H9 (cell line): ENCODE data around the gene LEKR1. TPM values are rescaled to one million over a fixed set of nuclear protein-coding genes. Genes with fewer than 3 reads are reported as not detected.

Experiments used
- DNase-seq: peaks from one replicate; pipeline ENCODE4 v3.0.0-alpha.2; 2017
- H2AFZ ChIP-seq: one replicate; pipeline ENCODE4 v1.6.1; 2013; ENCODE audit warnings: mild to moderate bottlenecking, low read length, control low read depth, moderate library complexity
- H2AK5ac ChIP-seq: 2 replicates; pipeline ENCODE4 v1.6.1; 2013; ENCODE audit warnings: low read length, control low read depth, mixed read lengths; ENCODE audit not compliant: insufficient read length
- H2BK120ac ChIP-seq: one replicate; pipeline ENCODE4 v1.6.1; 2013; ENCODE audit warnings: low read depth, mild to moderate bottlenecking, low read length, control low read depth, inconsistent platforms; ENCODE audit not compliant: poor library complexity, severe bottlenecking
- H2BK12ac ChIP-seq: 2 replicates; pipeline ENCODE4 v1.6.1; 2013; ENCODE audit warnings: low read length, control low read depth, mixed read lengths, low read depth; ENCODE audit not compliant: insufficient read length
- H2BK15ac ChIP-seq: 2 replicates; pipeline ENCODE4 v1.6.1; 2013; ENCODE audit warnings: low read depth, low read length, control low read depth
- H2BK20ac ChIP-seq: one replicate; pipeline ENCODE4 v1.6.1; 2013; ENCODE audit warnings: low read depth, mild to moderate bottlenecking, low read length, control low read depth, inconsistent platforms; ENCODE audit not compliant: poor library complexity, severe bottlenecking
- H2BK5ac ChIP-seq: 2 replicates; pipeline ENCODE4 v1.6.1; 2013; ENCODE audit warnings: low read length, control low read depth, mixed read lengths; ENCODE audit not compliant: insufficient read length
- H3K14ac ChIP-seq: 2 replicates; pipeline ENCODE4 v1.6.1; 2013; ENCODE audit warnings: low read length, control low read depth; ENCODE audit not compliant: insufficient read depth
- H3K18ac ChIP-seq: 2 replicates; pipeline ENCODE4 v1.6.1; 2013; ENCODE audit warnings: low read depth, mild to moderate bottlenecking, mixed read lengths, low read length, control low read depth; ENCODE audit not compliant: insufficient read length
- H3K23ac ChIP-seq: 2 replicates; pipeline ENCODE4 v1.6.1; 2013; ENCODE audit warnings: low read length, control low read depth, mixed read lengths, low read depth; ENCODE audit not compliant: insufficient read length
- H3K23me2 ChIP-seq: 2 replicates; pipeline ENCODE4 v1.6.1; 2013; ENCODE audit warnings: low read depth, mild to moderate bottlenecking, mixed read lengths, low read length, control low read depth; ENCODE audit not compliant: insufficient read length, poor library complexity, severe bottlenecking
- H3K27ac ChIP-seq: 2 replicates; pipeline ENCODE4 v1.5.1; 2013; ENCODE audit warnings: low read length, control low read depth, mixed read lengths, low read depth; ENCODE audit not compliant: insufficient read length
- H3K27me3 ChIP-seq: 2 replicates; pipeline ENCODE4 v1.6.1; 2013; ENCODE audit warnings: low read length, control low read depth, inconsistent platforms; ENCODE audit not compliant: insufficient read depth
- H3K4ac ChIP-seq: 2 replicates; pipeline ENCODE4 v1.6.1; 2013; ENCODE audit warnings: low read depth, mild to moderate bottlenecking, control low read depth, inconsistent platforms, low read length, moderate library complexity
- H3K4me1 ChIP-seq: 2 replicates; pipeline ENCODE4 v1.6.1; 2013; ENCODE audit warnings: low read length, control low read depth, inconsistent platforms; ENCODE audit not compliant: insufficient read depth
- H3K4me2 ChIP-seq: 2 replicates; pipeline ENCODE4 v1.6.1; 2013; ENCODE audit warnings: low read length, control low read depth, mixed read lengths; ENCODE audit not compliant: insufficient read length, insufficient read depth
- H3K56ac ChIP-seq: 2 replicates; pipeline ENCODE4 v1.6.1; 2013; ENCODE audit warnings: low read depth, mild to moderate bottlenecking, mixed read lengths, low read length, control low read depth; ENCODE audit not compliant: insufficient read length
- H3K79me1 ChIP-seq: 2 replicates; pipeline ENCODE4 v1.6.1; 2013; ENCODE audit warnings: low read depth, mild to moderate bottlenecking, moderate library complexity, low read length, control low read depth, inconsistent platforms; ENCODE audit not compliant: insufficient read depth, poor library complexity, severe bottlenecking
- H3K79me2 ChIP-seq: 2 replicates; pipeline ENCODE4 v1.6.1; 2013; ENCODE audit warnings: low read length, control low read depth, inconsistent platforms; ENCODE audit not compliant: insufficient read depth
- H3K9ac ChIP-seq: 2 replicates; pipeline ENCODE4 v1.6.1; 2013; ENCODE audit warnings: low read length, control low read depth, mixed read lengths; ENCODE audit not compliant: insufficient read length; ENCODE audit errors: extremely low read depth
- H3K9me3 ChIP-seq: one replicate; pipeline ENCODE4 v1.6.1; 2013; ENCODE audit warnings: low read depth, low read length, inconsistent platforms; ENCODE audit not compliant: control insufficient read depth
- H3T11ph ChIP-seq: one replicate; pipeline ENCODE4 v1.6.1; 2013; ENCODE audit warnings: mild to moderate bottlenecking, low read length, control low read depth, inconsistent platforms
- H4K20me1 ChIP-seq: one replicate; pipeline ENCODE4 v1.6.1; 2013; ENCODE audit not compliant: control insufficient read depth, insufficient read length, insufficient read depth
- H4K5ac ChIP-seq: 2 replicates; pipeline ENCODE4 v1.6.1; 2013; ENCODE audit warnings: low read depth, mild to moderate bottlenecking, mixed read lengths, low read length, control low read depth; ENCODE audit not compliant: insufficient read length
- H4K8ac ChIP-seq: replicated peaks from 2 replicates; pipeline ENCODE4 v1.6.1; 2013; ENCODE audit warnings: low read length, control low read depth, mixed read lengths, low read depth; ENCODE audit not compliant: insufficient read length
- H4K91ac ChIP-seq: 2 replicates; pipeline ENCODE4 v1.6.1; 2013; ENCODE audit warnings: low read depth, mild to moderate bottlenecking, moderate library complexity, mixed read lengths, low read length, control low read depth; ENCODE audit not compliant: insufficient read length
- H3K27ac Mint-ChIP-seq, 3 experiments: 2 replicates in 2 of 3; 3 replicates in 1 of 3; pipeline ENCODE4 v1.8.0; 2020 to 2021; ENCODE audit warnings: mixed read lengths in 3 of 3, mild to moderate bottlenecking in 1 of 3, moderate library complexity in 1 of 3
- H3K27me3 Mint-ChIP-seq: 2 replicates; pipeline ENCODE4 v1.8.0; 2021; ENCODE audit warnings: low read depth, mild to moderate bottlenecking, moderate library complexity, mixed read lengths
- H3K36me3 Mint-ChIP-seq, 3 experiments: 2 replicates in 2 of 3; 3 replicates in 1 of 3; pipeline ENCODE4 v1.8.0; 2020 to 2021; ENCODE audit warnings: low read depth in 3 of 3, mixed read lengths in 3 of 3; ENCODE audit not compliant: insufficient read depth in 1 of 3
- H3K4me1 Mint-ChIP-seq, 2 experiments: 2 replicates each; pipeline ENCODE4 v1.8.0; 2020; ENCODE audit warnings: mixed read lengths in 2 of 2
- H3K4me3 Mint-ChIP-seq, 2 experiments: 2 replicates in 1 of 2; 3 replicates in 1 of 2; pipeline ENCODE4 v1.8.0; 2020 to 2021; ENCODE audit warnings: mild to moderate bottlenecking in 2 of 2, mixed read lengths in 2 of 2, moderate library complexity in 1 of 2
- H3K9me3 Mint-ChIP-seq, 2 experiments: 2 replicates in 1 of 2; 3 replicates in 1 of 2; pipeline ENCODE4 v1.8.0; 2020; ENCODE audit warnings: mild to moderate bottlenecking in 2 of 2, mixed read lengths in 2 of 2, moderate library complexity in 1 of 2
- CTCF ChIP-seq: fragments of 200-600 bp; sonication (generic); conservative IDR thresholded peaks from 3 replicates; pipeline ENCODE4 v1.8.0; 2021; ENCODE audit warnings: antibody characterized with exemption, mild to moderate bottlenecking
- WGBS: extraction: QIAGEN DNeasy Blood & Tissue Kit; methylation state at CpG from one replicate; pipeline ENCODE4 v1.1.7; 2013; ENCODE audit warnings: missing lambda C conversion rate, low lambda C conversion rate, mixed read lengths; ENCODE audit not compliant: insufficient read length; ENCODE audit errors: extremely low coverage; 5-methylcytosine and 5-hydroxymethylcytosine counted together
- total RNA-seq: library from RNA; stranded (reverse); gene quantifications from 2 replicates; pipeline ENCODE4 v1.2.1, GENCODE V29; 2021

LEKR1 gene
- total RNA-seq, 1 experiment from 2014 or later = not detected

DNA sequence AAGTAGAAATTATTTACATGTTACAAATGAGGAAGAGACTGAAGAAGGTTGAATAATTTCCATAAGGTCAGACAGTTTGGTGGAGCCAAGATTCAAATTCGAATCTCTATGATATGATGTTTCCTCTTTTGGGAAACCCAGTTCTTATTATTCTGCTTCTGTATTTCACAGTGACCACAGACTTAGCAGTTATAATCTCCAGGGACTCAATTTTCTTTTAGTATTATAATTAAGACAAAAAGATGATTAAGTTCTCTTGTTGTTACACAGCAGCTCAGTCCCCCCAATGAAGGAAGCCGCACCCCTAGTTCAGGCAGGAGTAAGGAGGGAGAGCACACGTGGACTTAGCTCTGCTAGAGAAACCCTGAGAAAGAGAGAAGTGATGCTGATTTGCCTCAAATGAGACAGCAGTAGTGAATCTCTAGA lies 203.2 kb downstream of the LEKR1 start:
- no peak overlapping the region for H2BK15ac ChIP-seq
- no peaks in the 10 kb centered on the region for H3K4me1 ChIP-seq
- DNase-seq = no peak
- no peak overlapping the region for H4K5ac ChIP-seq
- H3K79me1 ChIP-seq = no peaks in the 10 kb centered on the region
- no peak overlapping the region for H3T11ph ChIP-seq
- H3K9me3 ChIP-seq = no peaks in the 10 kb centered on the region
- no peak for TF ChIP-seq CTCF
- no peak overlapping the region for H4K8ac ChIP-seq
- WGBS = no CpG with 5 or more reads among the region's 3 CpGs
- H3K79me2 ChIP-seq = no peaks in the 10 kb centered on the region
- H3K9ac ChIP-seq = no peak overlapping the region
- H3K27ac ChIP-seq = no peak overlapping the region
- no peak overlapping the region for H2BK20ac ChIP-seq
- Mint-ChIP-seq H3K4me1 (0 out of 4 replicates have a peak, but pooled peaks cover 0 to 3% of the 10 kb centered on the region in 2 experiments), H3K27me3 (no peaks in the 10 kb centered on the region; the same call in 1 of the 2 replicates), H3K27ac (no peak overlapping the region), H3K9me3 (no peaks in the 10 kb centered on the region), H3K36me3 (no peaks in the 10 kb centered on the region), H3K4me3 (no peak overlapping the region)
- no peak overlapping the region for H3K56ac ChIP-seq
- H2BK120ac ChIP-seq = no peak overlapping the region
- H3K27me3 ChIP-seq = no peaks in the 10 kb centered on the region
- no peak overlapping the region for H3K4ac ChIP-seq
- H3K23me2 ChIP-seq = no peaks in the 10 kb centered on the region
- no peak overlapping the region for H3K14ac ChIP-seq
- H2AFZ ChIP-seq = no peak overlapping the region
- H3K4me2 ChIP-seq = no peak overlapping the region
- no peak overlapping the region for H2BK5ac ChIP-seq
- no peaks in the 10 kb centered on the region for H4K20me1 ChIP-seq
- no peak overlapping the region for H4K91ac ChIP-seq
- no peak overlapping the region for H2AK5ac ChIP-seq
- no peak overlapping the region for H2BK12ac ChIP-seq
- no peak overlapping the region for H3K18ac ChIP-seq
- H3K23ac ChIP-seq = no peak overlapping the region
